KOPT-K1 (cell line): ENCODE results near the gene ISL1.

Experiments
- H3K27ac ChIP-seq: fragments of 200-600 bp; sonication (generic); 2 replicates; pipeline ENCODE4 v1.5.1; 2016; ENCODE audit warnings: antibody characterized with exemption, mild to moderate bottlenecking, low read depth, low read length; ENCODE audit not compliant: poor library complexity, severe bottlenecking
- H3K36me3 ChIP-seq: fragments of 200-600 bp; sonication (generic); 2 replicates; pipeline ENCODE4 v1.5.1; 2017; ENCODE audit warnings: antibody characterized with exemption, mild to moderate bottlenecking, low read length, moderate library complexity; ENCODE audit not compliant: insufficient read depth
- H3K9me3 ChIP-seq: fragments of 200-600 bp; sonication (generic); 2 replicates; pipeline ENCODE4 v1.5.1; 2017; ENCODE audit warnings: antibody characterized with exemption, low read length, mild to moderate bottlenecking; ENCODE audit not compliant: insufficient read depth, poor library complexity, severe bottlenecking

ISL1 gene

DNA sequence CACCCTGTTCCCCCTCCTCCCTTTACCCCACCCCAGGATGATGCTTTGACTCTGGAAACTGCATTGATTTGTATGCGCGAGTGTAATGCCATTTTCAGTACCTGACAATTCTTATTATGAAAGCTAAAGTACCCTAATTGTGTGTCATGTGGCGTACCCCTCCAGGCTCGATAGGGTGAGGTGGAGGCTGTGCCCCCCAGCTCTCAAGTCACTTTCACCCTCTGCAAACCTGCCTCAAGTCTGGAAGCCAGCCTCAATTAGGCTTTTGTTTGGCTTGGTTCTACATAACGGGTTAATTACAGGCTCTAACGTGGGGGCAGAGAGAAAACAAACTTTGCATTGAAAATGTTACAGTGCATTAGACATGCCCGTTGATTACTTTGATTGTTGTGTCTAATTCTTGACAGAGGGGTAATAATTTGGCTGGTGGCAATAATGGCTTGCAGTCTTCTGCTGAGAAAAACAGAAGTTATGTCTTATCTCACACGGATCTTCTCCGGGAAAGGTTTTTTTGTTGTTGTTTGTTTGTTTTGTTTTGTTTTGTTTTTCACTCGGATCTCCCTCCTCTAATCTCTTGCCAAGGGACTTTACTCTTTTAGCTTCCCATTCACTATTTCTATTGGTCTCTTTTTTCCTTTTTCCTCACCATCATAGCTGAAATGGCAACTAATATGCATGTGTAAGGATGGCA lies 12.6 kb downstream of the ISL1 start:
- Histone ChIP-seq H3K9me3 (no peaks in the 10 kb centered on the region), H3K36me3 (no peaks in the 10 kb centered on the region), H3K27ac (no peak overlapping the region)

DNA sequence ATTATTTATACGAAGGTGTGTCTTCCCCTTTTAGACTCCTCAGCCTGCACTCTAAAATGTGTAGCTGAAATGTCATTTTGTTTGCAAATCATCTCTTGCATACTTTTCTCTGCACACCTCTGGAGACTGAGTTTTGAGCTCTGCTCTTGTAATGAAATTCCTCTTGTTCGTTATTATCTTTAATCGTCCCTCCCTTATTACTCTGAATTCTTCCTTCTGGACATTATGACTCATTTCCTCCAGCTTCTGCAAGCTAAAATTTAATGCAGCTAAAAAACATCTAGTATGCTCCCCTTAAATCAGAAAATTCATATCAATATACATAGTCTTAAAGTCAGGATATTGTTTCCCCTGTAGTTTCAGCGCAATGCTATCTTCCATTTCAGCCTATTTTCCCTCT lies 13.5 kb downstream of the ISL1 start:
- H3K27ac ChIP-seq, result no peak overlapping the region
- H3K9me3 ChIP-seq, result no peaks in the 10 kb centered on the region
- no peaks in the 10 kb centered on the region for H3K36me3 ChIP-seq

DNA sequence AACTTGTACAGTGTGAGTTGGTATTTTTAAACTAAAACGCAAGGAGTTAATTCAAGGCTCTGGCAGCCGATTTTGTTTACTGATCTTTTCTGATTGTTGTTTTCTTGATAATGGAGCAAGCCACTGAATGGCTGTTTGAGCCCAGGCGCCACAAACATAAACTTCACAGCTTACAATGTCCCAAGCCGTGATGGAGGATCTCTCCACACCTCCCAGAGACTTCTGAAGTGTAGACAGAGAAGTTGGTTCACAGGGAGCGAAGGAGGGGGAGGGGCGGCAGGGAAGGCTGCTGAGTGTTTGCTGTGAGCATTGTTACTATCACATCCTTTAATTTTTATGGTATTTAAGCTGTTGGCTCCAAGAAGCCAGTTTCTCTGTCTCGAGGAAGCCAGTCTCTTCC lies 14.7 kb downstream of the ISL1 start:
- Histone ChIP-seq H3K27ac (no peak overlapping the region), H3K36me3 (no peaks in the 10 kb centered on the region), H3K9me3 (no peaks in the 10 kb centered on the region)

DNA sequence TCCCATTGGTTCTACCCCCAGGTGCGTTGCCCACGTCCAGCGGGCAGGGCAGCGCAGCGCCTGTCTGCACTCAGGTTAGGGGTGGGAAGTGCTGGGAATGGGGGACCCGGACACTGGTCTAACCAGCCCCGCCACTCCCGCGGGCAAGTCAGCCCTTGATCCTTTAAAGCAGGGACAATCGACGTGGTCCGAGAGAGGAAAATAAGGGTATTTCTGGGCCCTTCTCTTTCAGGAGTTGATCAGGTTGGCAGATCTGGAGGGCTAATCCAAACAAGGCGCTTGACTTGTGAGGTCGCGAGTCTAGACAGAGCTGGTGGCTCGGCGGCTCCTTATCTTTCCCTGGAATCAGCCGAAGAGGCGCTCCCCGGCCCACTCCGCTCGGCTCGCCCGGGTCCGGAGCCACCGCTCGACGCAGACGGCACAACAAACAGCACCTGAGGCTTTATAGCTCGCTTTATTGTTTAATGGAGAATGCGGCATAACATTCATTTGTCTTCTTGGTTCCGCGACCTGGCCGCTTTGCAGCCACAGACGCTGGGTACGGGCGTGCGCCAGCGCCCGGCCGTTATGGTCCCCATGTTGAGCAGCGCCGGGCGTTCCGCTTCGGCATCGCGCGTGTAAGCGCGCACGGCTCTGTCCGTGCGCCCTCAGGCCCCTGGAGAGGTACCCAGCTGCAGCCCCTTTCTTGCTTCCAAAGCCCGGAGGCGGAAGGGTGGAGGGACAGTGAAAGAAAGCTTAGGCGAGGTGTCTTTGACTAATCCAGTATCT lies 15.8 kb downstream of the ISL1 start:
- Histone ChIP-seq H3K36me3 (no peaks in the 10 kb centered on the region), H3K9me3 (no peaks in the 10 kb centered on the region), H3K27ac (no peak overlapping the region)

DNA sequence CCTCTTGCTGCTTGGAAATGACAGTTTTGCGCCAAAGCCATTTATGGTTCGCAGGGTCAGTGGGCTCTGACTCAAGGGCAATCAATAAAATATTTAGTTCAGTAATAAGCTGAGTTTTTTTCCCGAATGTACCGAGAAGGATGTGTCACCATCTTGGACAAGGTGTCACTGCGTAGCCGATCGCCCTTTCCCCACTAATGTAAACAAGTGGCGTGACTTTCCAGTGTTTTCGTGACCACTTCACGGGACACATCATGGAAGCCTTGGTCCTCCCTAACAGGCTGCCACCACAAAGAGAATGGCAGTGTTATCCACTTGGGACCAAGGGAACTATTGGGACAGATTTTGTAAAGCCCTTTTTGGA lies 16.4 kb downstream of the ISL1 start:
- Histone ChIP-seq H3K36me3 (no peaks in the 10 kb centered on the region), H3K27ac (no peak overlapping the region), H3K9me3 (no peaks in the 10 kb centered on the region)

DNA sequence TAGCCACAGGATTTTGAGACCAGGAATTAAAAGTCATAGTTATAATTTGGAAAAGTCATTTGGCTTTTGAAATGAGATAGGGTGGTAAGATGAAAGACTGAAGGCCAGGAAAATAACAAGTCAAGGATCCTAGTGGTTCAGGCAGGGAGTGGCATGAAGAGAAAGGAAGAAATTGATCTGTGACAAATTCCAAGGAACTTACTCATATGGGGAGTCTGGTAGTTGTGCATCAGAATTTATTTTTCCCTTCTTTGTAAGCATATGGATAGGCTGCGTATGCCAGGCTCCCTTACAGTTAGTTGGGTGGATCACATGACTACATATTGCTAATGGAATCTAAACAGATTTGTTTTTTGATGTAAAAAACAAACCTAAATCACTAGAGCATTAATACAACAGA lies 21.0 kb downstream of the ISL1 start:
- Histone ChIP-seq H3K9me3 (no peaks in the 10 kb centered on the region), H3K27ac (no peak overlapping the region), H3K36me3 (no peaks in the 10 kb centered on the region)

DNA sequence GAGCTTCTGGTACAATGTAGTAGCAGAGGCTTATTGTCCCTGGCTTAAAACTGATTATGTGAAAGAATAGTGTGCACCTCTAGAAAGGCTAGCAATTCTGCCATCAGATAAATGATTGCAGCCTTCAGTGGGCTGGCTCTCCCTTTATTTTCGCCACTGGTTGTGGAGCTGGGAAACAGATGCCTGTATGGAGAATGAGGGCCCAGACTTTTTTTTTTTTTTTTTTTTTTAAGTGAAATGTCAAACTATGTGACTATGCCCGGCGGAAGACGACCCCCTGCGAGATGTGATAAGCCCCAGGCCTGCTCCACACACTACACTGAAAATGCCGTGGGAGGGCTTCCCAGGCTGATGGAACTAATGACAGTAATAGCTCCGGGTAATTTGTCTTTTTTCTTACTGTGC lies 28.7 kb downstream of the ISL1 start:
- no peaks in the 10 kb centered on the region for H3K36me3 ChIP-seq
- H3K27ac ChIP-seq, result no peak overlapping the region
- H3K9me3 ChIP-seq, result no peaks in the 10 kb centered on the region

DNA sequence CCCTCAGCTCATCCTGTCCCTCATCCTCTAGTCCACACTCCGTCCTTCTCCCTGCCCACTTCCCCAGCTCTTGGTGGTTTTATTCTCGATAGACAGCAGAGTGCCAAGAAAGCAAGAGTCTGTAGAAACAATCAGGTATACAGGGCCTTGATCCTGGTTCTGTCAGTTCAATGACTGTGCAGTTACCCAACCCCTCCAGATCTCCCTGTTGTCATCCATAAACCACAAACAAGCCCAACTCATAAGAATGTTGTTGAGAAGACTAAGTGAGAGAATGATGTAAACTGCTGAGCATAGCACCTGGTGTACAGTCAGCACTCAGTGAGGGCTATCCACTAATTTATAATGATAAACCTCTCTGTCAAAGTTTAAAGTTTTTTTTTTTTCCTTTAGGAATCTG lies 31.3 kb downstream of the ISL1 start:
- no peaks in the 10 kb centered on the region for H3K36me3 ChIP-seq
- no peaks in the 10 kb centered on the region for H3K9me3 ChIP-seq
- no peak overlapping the region for H3K27ac ChIP-seq

DNA sequence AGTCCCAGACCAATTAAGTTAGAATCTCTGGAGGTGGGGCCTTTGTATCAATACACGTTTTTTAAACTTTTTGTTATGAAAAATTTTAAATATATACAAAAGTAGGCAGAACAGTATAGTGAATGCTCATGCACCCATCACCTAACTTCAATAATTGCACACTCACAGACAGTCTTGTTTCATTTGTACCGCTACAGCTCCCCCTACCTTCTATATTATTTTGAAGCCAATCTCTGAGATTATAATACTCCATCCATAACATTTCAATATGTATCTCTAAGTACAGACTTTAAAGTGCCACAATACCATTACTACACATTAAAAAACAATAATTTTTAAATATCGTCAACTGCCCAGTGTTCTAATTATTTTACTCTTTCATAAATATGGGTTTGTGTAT lies 32.9 kb downstream of the ISL1 start:
- no peaks in the 10 kb centered on the region for H3K36me3 ChIP-seq
- H3K9me3 ChIP-seq, result no peaks in the 10 kb centered on the region
- no peak overlapping the region for H3K27ac ChIP-seq

DNA sequence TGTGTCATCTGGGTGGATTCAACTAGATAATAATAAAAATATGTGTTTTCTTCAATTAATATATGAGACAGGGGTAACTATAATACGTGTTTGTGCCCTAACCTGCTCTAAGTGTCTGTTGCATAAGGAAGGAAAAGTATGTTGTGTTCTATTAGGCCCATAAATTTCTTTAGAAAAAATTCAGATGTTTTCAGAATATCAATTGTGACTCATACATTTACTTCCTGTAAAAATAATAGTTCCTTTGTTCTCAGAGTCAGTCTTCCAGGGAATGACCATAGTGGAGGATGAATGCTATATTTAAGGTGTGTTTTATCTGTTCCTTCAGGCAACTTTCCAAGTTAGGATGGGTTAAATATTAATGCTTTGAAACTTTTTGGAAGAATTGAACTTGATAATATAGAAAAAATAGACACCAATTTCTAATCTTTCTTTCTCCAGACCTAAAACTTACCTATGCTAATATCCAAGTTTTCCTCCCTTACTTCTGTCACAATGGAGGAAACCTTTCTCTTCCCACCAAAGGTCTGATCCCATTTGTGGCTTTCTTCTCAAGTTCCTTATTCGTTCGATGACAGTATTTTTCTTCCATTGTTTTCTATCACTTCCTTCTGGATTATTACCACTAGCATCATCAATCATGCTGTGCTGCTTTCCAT lies 49.9 kb downstream of the ISL1 start:
- Histone ChIP-seq H3K27ac (no peak overlapping the region), H3K36me3 (no peaks in the 10 kb centered on the region)

DNA sequence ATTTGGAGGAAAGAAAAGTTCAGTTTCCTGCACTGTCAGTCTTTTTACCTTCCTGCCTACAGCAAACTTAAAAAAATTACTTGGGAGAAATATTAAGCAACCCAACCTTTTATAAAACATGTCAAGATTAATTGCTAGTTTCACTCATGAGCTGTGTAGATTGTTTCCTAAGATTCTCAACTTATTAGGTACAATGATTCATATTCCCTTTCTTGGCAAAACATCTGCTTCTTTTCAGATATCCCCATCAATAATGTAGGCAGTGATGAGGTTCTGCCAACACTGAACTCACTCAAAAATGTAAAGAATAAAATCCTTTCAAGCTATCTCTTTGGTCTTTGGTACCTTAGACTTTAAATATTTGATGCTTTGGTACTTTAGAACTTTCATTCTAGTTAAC lies 56.0 kb downstream of the ISL1 start:
- no peak overlapping the region for H3K27ac ChIP-seq
- H3K9me3 ChIP-seq, result no peaks in the 10 kb centered on the region
- H3K36me3 ChIP-seq, result no peaks in the 10 kb centered on the region

More for the DNA sequence above, 49.9 kb downstream of the ISL1 start:
- no peaks in the 10 kb centered on the region for H3K9me3 ChIP-seq
